ENCODE results near the gene DNMT1.

DNA sequence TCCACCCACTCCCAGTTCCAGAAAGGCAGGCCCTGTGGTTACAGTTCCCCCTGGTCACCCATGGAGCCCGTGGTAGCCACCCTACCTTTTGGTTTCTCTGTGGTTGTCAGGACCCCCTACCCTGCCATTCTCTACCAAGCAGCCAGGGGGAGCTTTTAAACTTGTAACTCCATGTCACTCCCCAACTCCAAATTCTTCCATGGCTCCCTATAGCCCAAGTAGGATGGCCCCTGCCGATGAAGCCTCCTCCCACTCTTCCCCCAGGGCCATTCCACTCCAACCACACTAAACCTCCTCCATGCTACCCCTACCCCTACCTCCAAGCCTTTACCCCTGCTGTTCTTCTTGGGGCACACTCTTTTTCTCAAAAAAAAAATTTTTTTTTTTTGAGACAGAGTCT lies 34.2 kb upstream of the DNMT1 start:
- TF ChIP-seq, protein P1, sequence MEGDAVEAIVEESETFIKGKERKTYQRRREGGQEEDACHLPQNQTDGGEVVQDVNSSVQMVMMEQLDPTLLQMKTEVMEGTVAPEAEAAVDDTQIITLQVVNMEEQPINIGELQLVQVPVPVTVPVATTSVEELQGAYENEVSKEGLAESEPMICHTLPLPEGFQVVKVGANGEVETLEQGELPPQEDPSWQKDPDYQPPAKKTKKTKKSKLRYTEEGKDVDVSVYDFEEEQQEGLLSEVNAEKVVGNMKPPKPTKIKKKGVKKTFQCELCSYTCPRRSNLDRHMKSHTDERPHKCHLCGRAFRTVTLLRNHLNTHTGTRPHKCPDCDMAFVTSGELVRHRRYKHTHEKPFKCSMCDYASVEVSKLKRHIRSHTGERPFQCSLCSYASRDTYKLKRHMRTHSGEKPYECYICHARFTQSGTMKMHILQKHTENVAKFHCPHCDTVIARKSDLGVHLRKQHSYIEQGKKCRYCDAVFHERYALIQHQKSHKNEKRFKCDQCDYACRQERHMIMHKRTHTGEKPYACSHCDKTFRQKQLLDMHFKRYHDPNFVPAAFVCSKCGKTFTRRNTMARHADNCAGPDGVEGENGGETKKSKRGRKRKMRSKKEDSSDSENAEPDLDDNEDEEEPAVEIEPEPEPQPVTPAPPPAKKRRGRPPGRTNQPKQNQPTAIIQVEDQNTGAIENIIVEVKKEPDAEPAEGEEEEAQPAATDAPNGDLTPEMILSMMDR (IDR thresholded peaks at IDR 0.05; ENCODE audit: poor library complexity, severe bottlenecking), result peak; percentile 34
- TF ChIP-seq, protein P2, sequence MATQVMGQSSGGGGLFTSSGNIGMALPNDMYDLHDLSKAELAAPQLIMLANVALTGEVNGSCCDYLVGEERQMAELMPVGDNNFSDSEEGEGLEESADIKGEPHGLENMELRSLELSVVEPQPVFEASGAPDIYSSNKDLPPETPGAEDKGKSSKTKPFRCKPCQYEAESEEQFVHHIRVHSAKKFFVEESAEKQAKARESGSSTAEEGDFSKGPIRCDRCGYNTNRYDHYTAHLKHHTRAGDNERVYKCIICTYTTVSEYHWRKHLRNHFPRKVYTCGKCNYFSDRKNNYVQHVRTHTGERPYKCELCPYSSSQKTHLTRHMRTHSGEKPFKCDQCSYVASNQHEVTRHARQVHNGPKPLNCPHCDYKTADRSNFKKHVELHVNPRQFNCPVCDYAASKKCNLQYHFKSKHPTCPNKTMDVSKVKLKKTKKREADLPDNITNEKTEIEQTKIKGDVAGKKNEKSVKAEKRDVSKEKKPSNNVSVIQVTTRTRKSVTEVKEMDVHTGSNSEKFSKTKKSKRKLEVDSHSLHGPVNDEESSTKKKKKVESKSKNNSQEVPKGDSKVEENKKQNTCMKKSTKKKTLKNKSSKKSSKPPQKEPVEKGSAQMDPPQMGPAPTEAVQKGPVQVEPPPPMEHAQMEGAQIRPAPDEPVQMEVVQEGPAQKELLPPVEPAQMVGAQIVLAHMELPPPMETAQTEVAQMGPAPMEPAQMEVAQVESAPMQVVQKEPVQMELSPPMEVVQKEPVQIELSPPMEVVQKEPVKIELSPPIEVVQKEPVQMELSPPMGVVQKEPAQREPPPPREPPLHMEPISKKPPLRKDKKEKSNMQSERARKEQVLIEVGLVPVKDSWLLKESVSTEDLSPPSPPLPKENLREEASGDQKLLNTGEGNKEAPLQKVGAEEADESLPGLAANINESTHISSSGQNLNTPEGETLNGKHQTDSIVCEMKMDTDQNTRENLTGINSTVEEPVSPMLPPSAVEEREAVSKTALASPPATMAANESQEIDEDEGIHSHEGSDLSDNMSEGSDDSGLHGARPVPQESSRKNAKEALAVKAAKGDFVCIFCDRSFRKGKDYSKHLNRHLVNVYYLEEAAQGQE (IDR thresholded peaks at IDR 0.05; ENCODE audit: borderline replicate concordance), result no peak
- no peak for TF ChIP-seq POLR2AphosphoS5 (IDR thresholded peaks at IDR 0.05)
- TF ChIP-seq EP300 (conservative IDR thresholded peaks at IDR 0.05; ENCODE audit: poor library complexity, severe bottlenecking), result no peak
- TF ChIP-seq TAF1 (IDR thresholded peaks at IDR 0.05; ENCODE audit: low read depth), result no peak
- TF ChIP-seq RAD21 (conservative IDR thresholded peaks at IDR 0.05), result no peak
- no peak for TF ChIP-seq MXI1 (conservative IDR thresholded peaks at IDR 0.05; ENCODE audit: poor library complexity, severe bottlenecking)
- no peak for TF ChIP-seq EZH2 (IDR thresholded peaks at IDR 0.05; ENCODE audit: borderline replicate concordance, insufficient read depth, low read length, poor library complexity, severe bottlenecking)
